Sigmoid colon (tissue), 7 donors: ENCODE results near the gene F2RL1. TPM values are rescaled to one million over a fixed set of nuclear protein-coding genes. Genes with fewer than 3 reads are reported as not detected.

Experiments used
- DNase-seq: peaks from one replicate; pipeline ENCODE4 v3.0.0-alpha.2; 2019
- H3K27ac ChIP-seq, 4 donors: fragments of 200-600 bp; sonication (generic); one replicate each; pipeline ENCODE4 v1.5.1; 2016 to 2019; ENCODE audit warnings: mild to moderate bottlenecking in 1 of 4
- H3K27me3 ChIP-seq, 3 donors: fragments of 200-600 bp; sonication (generic); one replicate each; pipeline ENCODE4 v1.5.1; 2019; ENCODE audit warnings: mild to moderate bottlenecking in 1 of 3
- H3K36me3 ChIP-seq, 4 donors: fragments of 200-600 bp; sonication (generic); one replicate each; pipeline ENCODE4 v1.5.1; 2016 to 2019
- H3K4me1 ChIP-seq, 4 donors: fragments of 200-600 bp; sonication (generic); one replicate each; pipeline ENCODE4 v1.5.1; 2017 to 2019
- H3K4me3 ChIP-seq, 4 donors: fragments of 200-600 bp; sonication (generic); one replicate each; pipeline ENCODE4 v1.5.1; 2017 to 2019; ENCODE audit warnings: mild to moderate bottlenecking in 2 of 4, moderate library complexity in 1 of 4
- H3K9me3 ChIP-seq, 4 donors: fragments of 200-600 bp in 3 of 4; sonication (generic) in 3 of 4; one replicate each; pipeline versions ENCODE4 v1.5.1 to v1.6.1; 2013 to 2019
- EP300 ChIP-seq, 4 donors: sonication (generic); formaldehyde crosslinking; IDR thresholded peaks; one replicate each; pipeline ENCODE4 v1.6.1; 2017; ENCODE audit warnings: antibody characterized with exemption in 4 of 4
- POLR2A ChIP-seq, 2 donors: fragments of 450-650 bp; IDR thresholded peaks; one replicate each; pipeline ENCODE4 v1.6.1; 2016; ENCODE audit warnings: antibody characterized with exemption in 2 of 2, mild to moderate bottlenecking in 2 of 2, moderate library complexity in 2 of 2
- POLR2AphosphoS5 ChIP-seq, 4 donors: sonication (generic); formaldehyde crosslinking; IDR thresholded peaks; one replicate each; pipeline ENCODE4 v1.6.1; 2017; ENCODE audit warnings: antibody characterized with exemption in 4 of 4
- WGBS, 2 donors: extraction: QIAGEN DNeasy Blood & Tissue Kit; methylation state at CpG; one replicate each; pipeline ENCODE4 v1.1.7; 2013; 5-methylcytosine and 5-hydroxymethylcytosine counted together
- intact Hi-C: fragments of 100-400 bp; cut with DNase I; formaldehyde crosslinking; loops from one replicate; pipeline ENCODE4 v1.15.1; 2023
- polyA plus RNA-seq, 3 donors: library from polyadenylated mRNA; stranded (reverse); fragments of 200-250 nt; gene quantifications; one replicate each; pipeline ENCODE4 v1.2.3, GENCODE V29; 2013
- total RNA-seq, 4 donors: library from RNA; depleted of rRNA; stranded (reverse); fragments of >200 nt; gene quantifications; one replicate each; pipeline ENCODE4 v1.1.0, GENCODE V29; 2016
- TF ChIP-seq, protein P1 (sequence below), 4 experiments: fragments of 450-650 bp in 3 of 4; fragments of 200-600 bp in 1 of 4; IDR thresholded peaks; one replicate each; pipeline ENCODE4 v1.5.1; 2016 to 2019; ENCODE audit warnings: antibody characterized with exemption in 4 of 4, mild to moderate bottlenecking in 3 of 4, moderate library complexity in 2 of 4
- donor health status: healthy with polysubstance abuse.
- donor health status: Bipolar disorder and iron deficiency.
- donor health status: healthy.

F2RL1 gene
- total and polyA plus RNA-seq, 7 donors = 0.16 to 51.7 (median 0.55) TPM

- no peak for TF ChIP-seq POLR2AphosphoS5 (IDR thresholded peaks at IDR 0.05)
- no peak for TF ChIP-seq POLR2A (IDR thresholded peaks at IDR 0.05)
- TF ChIP-seq EP300 (IDR thresholded peaks at IDR 0.05) = no peak
- Histone ChIP-seq H3K27ac (no peak overlapping the region), H3K4me3 (no peak overlapping the region), H3K4me1 (no peaks in the 10 kb centered on the region), H3K27me3 (no peaks in the 10 kb centered on the region), H3K9me3 (no peaks in the 10 kb centered on the region), H3K36me3 (no peaks in the 10 kb centered on the region)
- DNase-seq = no peak
- WGBS, 2 donors = 57 to 82% methylated on average over 10 of the region's 10 CpGs
- intact Hi-C loops = no loop called here
Observed at GRCh38 chr5:76859591-76860247, 40.9 kb downstream of the F2RL1 start.

DNA sequence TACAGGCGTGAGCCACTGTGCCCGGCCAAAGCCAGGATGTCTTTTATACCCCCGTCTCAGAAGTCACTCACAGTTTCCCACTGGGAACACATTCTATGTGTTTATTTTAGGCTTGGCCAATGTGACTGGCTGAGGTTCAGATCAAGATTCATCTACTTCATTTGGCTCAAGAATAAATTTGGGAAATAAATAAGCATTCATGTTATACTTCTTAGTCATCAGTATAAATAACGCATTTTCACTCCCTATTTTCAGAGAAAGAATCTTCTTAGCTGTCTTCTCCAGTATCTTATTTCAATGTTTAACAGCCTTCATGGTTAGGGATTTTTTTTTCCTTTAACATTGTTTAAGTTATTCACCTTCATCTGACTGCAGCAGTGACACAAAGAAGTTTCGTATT, 42.8 kb downstream of the F2RL1 start:
- Histone ChIP-seq H3K9me3 (no peaks in the 10 kb centered on the region), H3K4me1 (no peaks in the 10 kb centered on the region), H3K27me3 (no peaks in the 10 kb centered on the region), H3K36me3 (no peaks in the 10 kb centered on the region), H3K4me3 (no peak overlapping the region), H3K27ac (no peak overlapping the region)
- no peak for DNase-seq
- WGBS, 2 donors = 85 to 88% methylated on average over 5 of the region's 5 CpGs
- TF ChIP-seq, protein P1, sequence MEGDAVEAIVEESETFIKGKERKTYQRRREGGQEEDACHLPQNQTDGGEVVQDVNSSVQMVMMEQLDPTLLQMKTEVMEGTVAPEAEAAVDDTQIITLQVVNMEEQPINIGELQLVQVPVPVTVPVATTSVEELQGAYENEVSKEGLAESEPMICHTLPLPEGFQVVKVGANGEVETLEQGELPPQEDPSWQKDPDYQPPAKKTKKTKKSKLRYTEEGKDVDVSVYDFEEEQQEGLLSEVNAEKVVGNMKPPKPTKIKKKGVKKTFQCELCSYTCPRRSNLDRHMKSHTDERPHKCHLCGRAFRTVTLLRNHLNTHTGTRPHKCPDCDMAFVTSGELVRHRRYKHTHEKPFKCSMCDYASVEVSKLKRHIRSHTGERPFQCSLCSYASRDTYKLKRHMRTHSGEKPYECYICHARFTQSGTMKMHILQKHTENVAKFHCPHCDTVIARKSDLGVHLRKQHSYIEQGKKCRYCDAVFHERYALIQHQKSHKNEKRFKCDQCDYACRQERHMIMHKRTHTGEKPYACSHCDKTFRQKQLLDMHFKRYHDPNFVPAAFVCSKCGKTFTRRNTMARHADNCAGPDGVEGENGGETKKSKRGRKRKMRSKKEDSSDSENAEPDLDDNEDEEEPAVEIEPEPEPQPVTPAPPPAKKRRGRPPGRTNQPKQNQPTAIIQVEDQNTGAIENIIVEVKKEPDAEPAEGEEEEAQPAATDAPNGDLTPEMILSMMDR (IDR thresholded peaks at IDR 0.05) = no peak
- TF ChIP-seq POLR2AphosphoS5 (IDR thresholded peaks at IDR 0.05) (no peak), POLR2A (IDR thresholded peaks at IDR 0.05) (no peak), EP300 (IDR thresholded peaks at IDR 0.05) (no peak)
- intact Hi-C loops = no loop called here

DNA sequence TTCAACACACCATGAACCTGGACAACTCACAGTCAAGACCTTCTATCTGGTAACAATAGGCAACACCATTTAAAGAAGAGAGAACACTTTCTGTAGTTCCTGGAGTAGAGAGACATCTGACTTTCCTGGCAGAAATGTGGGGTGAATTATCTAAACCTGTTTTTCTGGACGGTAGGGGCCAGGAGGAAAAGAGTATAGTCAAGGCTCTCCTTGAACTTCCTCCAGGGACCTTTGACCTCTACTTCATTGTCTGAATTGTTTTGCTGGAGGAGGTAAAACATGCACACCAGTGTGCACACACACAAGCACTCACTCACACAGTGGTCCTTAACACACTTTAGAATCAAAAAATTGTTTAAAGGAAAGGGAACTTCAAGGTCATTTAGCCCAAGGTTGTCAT, 44.2 kb downstream of the F2RL1 start:
- Histone ChIP-seq H3K36me3 (no peaks in the 10 kb centered on the region), H3K27ac (no peak overlapping the region), H3K4me1 (no peaks in the 10 kb centered on the region), H3K4me3 (no peak overlapping the region), H3K9me3 (no peaks in the 10 kb centered on the region), H3K27me3 (no peaks in the 10 kb centered on the region)
- WGBS, 2 donors = 23 to 37% methylated on average over 1 of the region's 1 CpG
- TF ChIP-seq POLR2A (IDR thresholded peaks at IDR 0.05) (no peak), POLR2AphosphoS5 (IDR thresholded peaks at IDR 0.05) (no peak), EP300 (IDR thresholded peaks at IDR 0.05) (no peak)
- TF ChIP-seq, protein P1 (IDR thresholded peaks at IDR 0.05) = no peak
- intact Hi-C loops = no loop called here
- no peak for DNase-seq

- H3K27ac ChIP-seq = no peak overlapping the region
- DNase-seq = no peak
- H3K4me3 ChIP-seq = no peak overlapping the region
- WGBS, 2 donors = 43 to 84% methylated on average over 2 of the region's 2 CpGs
- no peaks in the 10 kb centered on the region for H3K36me3 ChIP-seq
- intact Hi-C loops = no loop called here
- H3K27me3 ChIP-seq = no peaks in the 10 kb centered on the region
- TF ChIP-seq POLR2AphosphoS5 (IDR thresholded peaks at IDR 0.05) (no peak), EP300 (IDR thresholded peaks at IDR 0.05) (no peak), POLR2A (IDR thresholded peaks at IDR 0.05) (no peak)
- TF ChIP-seq, protein P1 (IDR thresholded peaks at IDR 0.05) = no peak
- H3K9me3 ChIP-seq = no peaks in the 10 kb centered on the region
- H3K4me1 ChIP-seq = no peaks in the 10 kb centered on the region
Observed at GRCh38 chr5:76866503-76866902, 47.7 kb downstream of the F2RL1 start.

DNA sequence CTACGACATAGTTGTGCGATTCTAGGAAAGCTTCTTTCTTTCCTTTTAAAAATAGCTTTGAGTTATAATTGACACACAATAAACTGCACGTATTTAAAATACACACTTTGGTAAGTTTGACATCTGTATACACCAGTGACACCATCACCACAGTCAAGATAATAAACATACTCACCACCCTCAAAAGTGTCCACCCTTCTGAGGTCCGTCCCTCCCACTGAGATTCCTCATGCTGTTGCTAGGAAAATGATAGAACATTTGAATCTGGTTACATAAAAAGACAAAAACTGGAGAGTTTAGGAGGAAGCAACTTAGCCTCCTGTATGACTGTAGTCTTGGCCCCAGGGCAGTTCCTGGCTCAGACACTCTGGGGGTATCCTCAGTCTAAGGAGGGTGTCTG, 48.2 kb downstream of the F2RL1 start:
- Histone ChIP-seq H3K27me3 (no peaks in the 10 kb centered on the region), H3K4me3 (no peak overlapping the region), H3K4me1 (no peaks in the 10 kb centered on the region), H3K36me3 (no peaks in the 10 kb centered on the region), H3K9me3 (no peaks in the 10 kb centered on the region), H3K27ac (no peak overlapping the region)
- 70 to 81% methylated on average over 4 of the region's 4 CpGs for WGBS, 2 donors
- TF ChIP-seq POLR2AphosphoS5 (IDR thresholded peaks at IDR 0.05) = no peak
- no peak for TF ChIP-seq EP300 (IDR thresholded peaks at IDR 0.05)
- TF ChIP-seq, protein P1 (IDR thresholded peaks at IDR 0.05) = no peak
- no peak for TF ChIP-seq POLR2A (IDR thresholded peaks at IDR 0.05)
- intact Hi-C loops = no loop called here
- no peak for DNase-seq
